PFSK-1 (cell line): ENCODE results near the gene LHX2.

Experiments used
- FOXP2 ChIP-seq: optimal IDR thresholded peaks from 2 replicates; pipeline ENCODE3; 2011; ENCODE audit warnings: borderline replicate concordance, control low read depth, inconsistent platforms; ENCODE audit not compliant: insufficient read depth; ENCODE audit errors: extremely low read length, extremely low read depth
- POLR2AphosphoS5 ChIP-seq: IDR thresholded peaks from 2 replicates; pipeline ENCODE4 v1.6.1; 2012; ENCODE audit warnings: low read depth, mild to moderate bottlenecking, control low read depth, low read length, moderate library complexity
- SIN3A ChIP-seq: IDR thresholded peaks from 2 replicates; pipeline ENCODE4 v1.6.1; 2012; ENCODE audit warnings: mild to moderate bottlenecking, low read length, moderate library complexity, borderline replicate concordance; ENCODE audit not compliant: insufficient read depth
- TAF1 ChIP-seq: IDR thresholded peaks from 2 replicates; pipeline ENCODE4 v1.6.1; 2012; ENCODE audit warnings: low read length, control low read depth, borderline replicate concordance; ENCODE audit not compliant: insufficient read depth
- TF ChIP-seq, protein P1 (sequence below), 2 experiments: IDR thresholded peaks; 2 replicates each; pipeline versions ENCODE4 v1.6.1 to v1.8.0; 2011 to 2012; ENCODE audit warnings: low read depth in 2 of 2, low read length in 2 of 2, control low read depth in 1 of 2, inconsistent platforms in 1 of 2, mild to moderate bottlenecking in 1 of 2, moderate library complexity in 1 of 2; ENCODE audit not compliant: insufficient read depth in 1 of 2

LHX2 gene

DNA sequence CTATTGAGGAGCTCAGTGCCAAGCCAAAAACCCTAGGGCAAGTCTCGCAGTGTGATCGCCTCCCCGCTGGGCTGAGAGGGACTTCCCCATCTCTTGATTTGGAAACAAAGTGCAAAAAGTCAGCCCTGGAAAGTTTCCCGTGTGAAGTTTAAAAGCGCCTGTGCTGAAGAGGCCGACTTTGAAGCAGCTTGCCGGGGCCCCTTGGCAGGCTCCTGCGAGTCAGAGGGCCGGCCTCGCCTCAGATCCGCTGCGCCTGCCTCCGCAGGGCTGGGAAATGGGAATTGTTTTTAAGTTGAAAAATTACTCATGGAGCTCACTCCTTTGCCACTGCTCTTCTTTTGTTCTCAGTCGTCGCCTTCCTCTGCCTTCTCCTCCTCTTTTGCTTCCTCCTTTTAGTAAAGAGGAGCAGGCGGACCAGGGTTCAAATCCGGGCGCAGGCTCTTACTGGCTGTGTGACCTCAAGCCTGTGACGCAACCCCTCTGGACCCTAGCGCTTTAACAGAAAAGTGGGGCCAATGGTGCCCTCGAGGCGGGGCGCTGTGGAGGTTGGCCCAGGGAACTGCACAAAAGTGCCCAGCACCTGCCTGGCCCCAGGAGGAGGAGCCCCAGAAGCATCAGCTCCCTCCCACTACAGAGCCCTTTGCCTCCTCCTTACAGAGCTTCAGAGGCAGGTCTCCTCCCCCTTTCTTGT, 14.7 kb upstream of the LHX2 start:
- TF ChIP-seq TAF1 (no peak), FOXP2 (no peak), SIN3A (no peak), POLR2AphosphoS5 (no peak)
- TF ChIP-seq, protein P1, sequence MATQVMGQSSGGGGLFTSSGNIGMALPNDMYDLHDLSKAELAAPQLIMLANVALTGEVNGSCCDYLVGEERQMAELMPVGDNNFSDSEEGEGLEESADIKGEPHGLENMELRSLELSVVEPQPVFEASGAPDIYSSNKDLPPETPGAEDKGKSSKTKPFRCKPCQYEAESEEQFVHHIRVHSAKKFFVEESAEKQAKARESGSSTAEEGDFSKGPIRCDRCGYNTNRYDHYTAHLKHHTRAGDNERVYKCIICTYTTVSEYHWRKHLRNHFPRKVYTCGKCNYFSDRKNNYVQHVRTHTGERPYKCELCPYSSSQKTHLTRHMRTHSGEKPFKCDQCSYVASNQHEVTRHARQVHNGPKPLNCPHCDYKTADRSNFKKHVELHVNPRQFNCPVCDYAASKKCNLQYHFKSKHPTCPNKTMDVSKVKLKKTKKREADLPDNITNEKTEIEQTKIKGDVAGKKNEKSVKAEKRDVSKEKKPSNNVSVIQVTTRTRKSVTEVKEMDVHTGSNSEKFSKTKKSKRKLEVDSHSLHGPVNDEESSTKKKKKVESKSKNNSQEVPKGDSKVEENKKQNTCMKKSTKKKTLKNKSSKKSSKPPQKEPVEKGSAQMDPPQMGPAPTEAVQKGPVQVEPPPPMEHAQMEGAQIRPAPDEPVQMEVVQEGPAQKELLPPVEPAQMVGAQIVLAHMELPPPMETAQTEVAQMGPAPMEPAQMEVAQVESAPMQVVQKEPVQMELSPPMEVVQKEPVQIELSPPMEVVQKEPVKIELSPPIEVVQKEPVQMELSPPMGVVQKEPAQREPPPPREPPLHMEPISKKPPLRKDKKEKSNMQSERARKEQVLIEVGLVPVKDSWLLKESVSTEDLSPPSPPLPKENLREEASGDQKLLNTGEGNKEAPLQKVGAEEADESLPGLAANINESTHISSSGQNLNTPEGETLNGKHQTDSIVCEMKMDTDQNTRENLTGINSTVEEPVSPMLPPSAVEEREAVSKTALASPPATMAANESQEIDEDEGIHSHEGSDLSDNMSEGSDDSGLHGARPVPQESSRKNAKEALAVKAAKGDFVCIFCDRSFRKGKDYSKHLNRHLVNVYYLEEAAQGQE (IDR thresholded peaks at IDR 0.05; ENCODE audit: insufficient read depth in 1 of 2, low read depth in 2 of 2, low read length in 2 of 2): no peak

DNA sequence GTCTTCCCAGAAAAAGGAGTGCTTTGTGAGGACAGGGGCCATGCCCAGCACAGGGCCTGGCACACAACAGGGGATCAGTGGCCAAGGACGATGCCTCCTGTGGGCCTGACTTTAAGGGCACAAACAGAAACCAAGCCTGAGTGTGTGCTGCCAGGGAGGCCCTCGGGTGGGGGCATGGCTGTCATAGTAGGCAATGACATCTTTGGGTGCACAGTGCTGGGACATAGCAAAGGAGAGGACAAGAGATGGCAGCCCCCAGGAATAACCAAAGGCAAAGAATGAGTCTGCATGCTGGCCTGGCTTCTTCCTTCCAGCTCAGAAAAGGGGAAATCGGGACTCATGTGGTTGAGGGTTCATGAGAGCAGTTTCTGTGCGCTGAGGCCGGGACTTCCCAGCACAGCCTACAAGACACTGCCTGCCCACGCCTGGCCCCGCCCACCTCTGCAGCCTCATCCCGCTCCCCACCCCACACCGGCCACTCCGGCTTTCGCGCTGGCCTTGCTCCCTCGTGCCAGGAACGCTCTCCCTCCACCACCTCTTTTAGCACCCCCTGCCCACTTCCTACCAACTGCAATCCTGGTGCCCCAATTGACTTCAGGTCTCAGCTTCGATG, 13.8 kb upstream of the LHX2 start:
- TF ChIP-seq TAF1 (no peak), POLR2AphosphoS5 (no peak), FOXP2 (no peak)
- TF ChIP-seq, protein P1 (IDR thresholded peaks at IDR 0.05; ENCODE audit: insufficient read depth in 1 of 2, low read depth in 2 of 2, low read length in 2 of 2): no peak

DNA sequence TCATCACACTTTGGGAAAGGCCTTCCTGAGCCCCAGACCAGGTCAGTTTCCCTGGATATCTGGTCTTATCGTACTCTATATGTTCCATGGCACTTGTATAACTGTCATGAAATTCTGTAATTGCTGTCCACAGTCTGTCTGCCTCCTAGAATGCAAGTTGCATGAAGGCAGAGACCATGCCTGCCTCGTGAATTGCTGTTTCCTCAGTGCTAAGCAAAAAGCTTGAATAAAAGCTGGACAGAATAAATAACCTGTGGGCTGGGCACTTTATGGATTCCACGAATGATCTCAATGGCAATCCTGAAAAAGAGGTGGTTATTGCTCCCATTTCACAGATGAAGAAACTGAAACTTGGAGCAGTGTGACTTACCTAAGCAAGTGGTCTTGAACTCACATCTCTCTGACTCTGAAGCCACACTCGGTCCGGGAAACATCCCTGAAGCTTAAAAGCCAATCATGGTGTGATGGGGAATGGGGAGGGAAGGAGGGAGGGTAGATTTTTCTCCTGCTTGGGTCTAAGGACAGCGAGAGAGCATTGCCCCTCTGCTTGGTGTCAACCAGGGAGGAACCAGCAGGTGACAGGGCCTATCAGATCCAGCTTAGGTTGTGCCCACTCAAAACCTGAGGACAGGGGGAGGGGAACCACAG, 13.2 kb upstream of the LHX2 start:
- TF ChIP-seq FOXP2 (no peak), POLR2AphosphoS5 (no peak), TAF1 (no peak), SIN3A (no peak)
- TF ChIP-seq, protein P1 (IDR thresholded peaks at IDR 0.05; ENCODE audit: insufficient read depth in 1 of 2, low read depth in 2 of 2, low read length in 2 of 2): no peak

DNA sequence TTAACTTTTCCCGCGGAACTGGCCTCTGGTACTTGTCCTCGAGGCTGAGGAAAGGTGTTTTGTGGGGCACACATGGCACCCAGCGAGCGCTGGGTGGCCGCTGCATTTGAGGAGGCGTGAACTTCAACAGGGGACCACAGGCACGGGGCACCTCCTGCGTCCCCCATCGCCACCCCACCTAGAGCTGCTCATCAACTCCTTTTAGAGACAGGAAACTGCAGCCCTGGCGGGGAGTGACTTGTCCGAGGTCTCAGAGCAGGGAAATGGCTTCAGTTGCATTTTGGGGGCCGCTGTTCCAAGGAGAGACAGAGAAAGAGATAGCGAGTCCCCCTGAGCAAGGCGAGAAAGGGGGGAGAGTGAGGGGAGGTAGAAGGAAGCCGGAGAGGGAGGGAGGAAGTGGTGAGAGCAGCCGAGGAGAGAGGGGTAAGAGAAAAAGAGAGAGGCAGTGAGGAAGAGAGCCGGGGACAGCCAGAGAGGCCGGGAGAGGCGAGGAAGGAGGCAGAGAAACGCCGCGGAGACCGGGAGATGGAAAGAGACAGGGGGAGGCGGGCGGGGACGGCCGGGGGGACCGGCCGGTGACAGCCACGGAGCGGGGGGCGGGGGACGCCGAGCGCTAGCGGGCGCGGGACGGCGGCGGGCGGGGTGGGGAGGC, 12.5 kb upstream of the LHX2 start:
- TF ChIP-seq FOXP2: no peak
- TF ChIP-seq, protein P1 (IDR thresholded peaks at IDR 0.05; ENCODE audit: insufficient read depth in 1 of 2, low read depth in 2 of 2, low read length in 2 of 2): no peak
- TF ChIP-seq SIN3A: no peak
- no peak for TF ChIP-seq POLR2AphosphoS5
- no peak for TF ChIP-seq TAF1
